Esophagus muscularis mucosa (tissue), 4 donors: ENCODE measurements around the gene GPR17. TPM values are rescaled to one million over a fixed set of nuclear protein-coding genes. Genes with fewer than 3 reads are reported as not detected.

ENCODE experiments used
- DNase-seq: peaks from one replicate; pipeline ENCODE4 v3.0.0-alpha.2; 2017; ENCODE audit errors: extremely low spot score
- H3K27ac ChIP-seq, 4 donors: fragments of 200-600 bp; sonication (generic); replicated peaks in 1 of 4; 1 replicate in 3 of 4; 2 replicates in 1 of 4; pipeline ENCODE4 v1.5.1; 2016 to 2019; ENCODE audit warnings: mild to moderate bottlenecking in 1 of 4
- H3K27me3 ChIP-seq, 4 donors: fragments of 200-600 bp; sonication (generic); one replicate each; pipeline versions ENCODE4 v1.5.1 to v1.6.0; 2016 to 2019
- H3K36me3 ChIP-seq, 4 donors: fragments of 200-600 bp; sonication (generic); one replicate each; pipeline ENCODE4 v1.5.1; 2016 to 2019
- H3K4me1 ChIP-seq, 4 donors: fragments of 200-600 bp; sonication (generic); one replicate each; pipeline ENCODE4 v1.5.1; 2016 to 2019
- H3K4me3 ChIP-seq, 4 donors: fragments of 200-600 bp; sonication (generic); 1 replicate in 2 of 4; 2 replicates in 2 of 4; pipeline ENCODE4 v1.5.1; 2016 to 2019; ENCODE audit warnings: mild to moderate bottlenecking in 4 of 4, moderate library complexity in 1 of 4
- H3K9me3 ChIP-seq, 4 donors: fragments of 200-600 bp; sonication (generic); 1 replicate in 3 of 4; 2 replicates in 1 of 4; pipeline ENCODE4 v1.5.1; 2016 to 2019
- EP300 ChIP-seq: sonication (generic); formaldehyde crosslinking; IDR thresholded peaks from one replicate; pipeline ENCODE4 v1.6.1; 2017; ENCODE audit warnings: antibody characterized with exemption
- POLR2A ChIP-seq: fragments of 450-650 bp; IDR thresholded peaks from one replicate; pipeline ENCODE4 v1.6.1; 2017; ENCODE audit warnings: antibody characterized with exemption, moderate library complexity, mild to moderate bottlenecking, low read depth
- POLR2AphosphoS5 ChIP-seq, 2 donors: sonication (generic); formaldehyde crosslinking; IDR thresholded peaks; one replicate each; pipeline ENCODE4 v1.6.1; 2017; ENCODE audit warnings: antibody characterized with exemption in 2 of 2
- WGBS: methylation state at CpG from one replicate; pipeline ENCODE4 v1.1.5; 2018; 5-methylcytosine and 5-hydroxymethylcytosine counted together
- intact Hi-C: fragments of 100-400 bp; cut with DNase I; formaldehyde crosslinking; loops from one replicate; pipeline ENCODE4 v1.15.1; 2023
- total RNA-seq, 4 donors: library from RNA; depleted of rRNA; stranded (reverse); fragments of >200 nt; gene quantifications; one replicate each; pipeline versions ENCODE4 v1.1.0 to v1.2.1, GENCODE V29; 2016
- TF ChIP-seq, protein P1 (sequence below), 3 experiments: fragments of 200-600 bp in 2 of 3; fragments of 450-650 bp in 1 of 3; sonication (generic) in 2 of 3; IDR thresholded peaks; one replicate each; pipeline ENCODE4 v1.5.1; 2017 to 2019; ENCODE audit warnings: antibody characterized with exemption in 3 of 3, mild to moderate bottlenecking in 2 of 3, moderate library complexity in 1 of 3

The GPR17 gene
- total RNA-seq, 4 donors from 2014 or later = 0.40 TPM; not detected in 3

DNA sequence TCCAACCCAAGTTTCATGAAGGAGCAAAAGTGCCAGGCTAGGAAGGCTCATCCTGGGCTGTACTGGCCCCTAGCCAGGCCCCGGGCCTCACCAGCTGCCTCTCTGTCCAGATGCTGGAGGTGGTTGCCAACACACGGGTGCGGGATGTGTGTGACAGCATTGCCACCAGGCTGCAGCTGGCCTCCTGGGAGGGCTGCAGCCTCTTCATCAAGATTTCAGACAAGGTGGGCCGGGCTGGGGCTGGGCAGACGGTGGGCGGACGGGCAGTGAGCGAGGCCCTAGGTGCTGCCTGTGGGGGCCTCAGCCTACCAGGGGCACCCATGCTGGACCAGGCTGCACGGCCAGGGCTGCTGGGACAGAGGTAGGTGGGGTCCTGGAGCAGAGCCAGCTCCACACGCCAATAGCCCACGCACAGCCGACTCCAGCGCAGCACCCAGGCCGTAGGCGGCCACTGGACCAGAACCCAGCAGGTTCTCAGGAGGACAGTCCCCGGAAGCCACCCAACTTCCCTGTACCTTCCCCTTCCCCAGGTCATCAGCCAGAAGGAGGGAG lies 11.8 kb upstream of the GPR17 start:
- no peaks in the 10 kb centered on the region for H3K9me3 ChIP-seq
- intact Hi-C loops = loop anchor here (10.0 kb wide), 1 partner anchor 109 kb away; the partner anchor contains the start of gene IWS1
- TF ChIP-seq EP300 = no peak
- peak; percentile 25 to 69 for TF ChIP-seq POLR2AphosphoS5 (IDR thresholded peaks at IDR 0.05)
- H3K27me3 ChIP-seq = no peaks in the 10 kb centered on the region
- H3K27ac ChIP-seq = peak overlapping the region; percentile 26 to 85 (median 64)
- H3K4me1 ChIP-seq = peaks cover 82 to 95% (median 91%) of the 10 kb centered on the region in 4 donors
- 0% methylated on average over 1 of the region's 16 CpGs for WGBS
- DNase-seq = no peak
- peaks cover 5 to 30% (median 10%) of the 10 kb centered on the region in 4 donors for H3K36me3 ChIP-seq
- H3K4me3 ChIP-seq = no peak overlapping the region

DNA sequence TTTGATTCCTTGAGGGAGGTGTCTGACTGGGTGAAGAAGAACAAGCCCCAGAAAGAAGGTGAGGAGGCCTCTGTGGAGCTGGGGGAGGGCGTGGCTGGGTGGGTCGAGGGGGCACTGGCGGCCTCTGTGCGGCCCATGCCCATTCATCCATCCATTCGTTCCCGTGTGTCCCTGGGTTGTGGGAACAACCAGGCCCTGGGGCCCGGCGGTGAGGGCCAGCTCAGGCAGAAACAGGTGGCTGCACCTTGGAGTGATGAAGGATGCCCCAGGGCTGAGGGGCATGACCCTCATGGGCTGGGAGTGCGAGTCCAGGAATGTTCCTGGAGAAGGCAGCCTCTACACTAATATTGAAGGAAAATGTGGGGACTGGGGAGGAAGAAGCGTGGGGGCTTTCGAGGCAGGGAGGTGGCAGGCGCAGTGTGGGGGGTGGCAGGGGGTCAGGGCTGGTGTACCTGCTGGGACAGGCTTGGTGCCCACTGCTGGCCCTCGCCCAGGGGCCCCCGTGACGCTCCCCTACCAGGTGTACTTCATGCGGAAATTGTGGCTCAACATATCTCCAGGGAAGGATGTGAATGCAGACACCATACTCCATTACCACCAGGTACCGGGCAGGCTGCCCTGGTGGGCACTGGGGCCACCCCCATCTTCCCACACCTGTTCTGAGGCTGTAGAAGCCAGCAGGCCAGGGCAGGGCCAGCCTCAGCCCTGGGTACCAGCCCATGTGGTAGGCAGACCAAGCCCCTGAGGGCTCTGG lies 11.2 kb upstream of the GPR17 start:
- no peak overlapping the region for H3K4me3 ChIP-seq
- no peak for DNase-seq
- H3K9me3 ChIP-seq = no peaks in the 10 kb centered on the region
- peaks cover 7 to 36% (median 17%) of the 10 kb centered on the region in 4 donors for H3K36me3 ChIP-seq
- WGBS = 86% methylated on average over 9 of the region's 17 CpGs
- H3K27ac ChIP-seq = peak overlapping the region; percentile 26 to 85 (median 64)
- H3K4me1 ChIP-seq = peaks cover 85 to 99% (median 97%) of the 10 kb centered on the region in 4 donors
- TF ChIP-seq POLR2AphosphoS5 (IDR thresholded peaks at IDR 0.05) (no peak), EP300 (no peak), POLR2A (no peak)
- TF ChIP-seq, protein P1, sequence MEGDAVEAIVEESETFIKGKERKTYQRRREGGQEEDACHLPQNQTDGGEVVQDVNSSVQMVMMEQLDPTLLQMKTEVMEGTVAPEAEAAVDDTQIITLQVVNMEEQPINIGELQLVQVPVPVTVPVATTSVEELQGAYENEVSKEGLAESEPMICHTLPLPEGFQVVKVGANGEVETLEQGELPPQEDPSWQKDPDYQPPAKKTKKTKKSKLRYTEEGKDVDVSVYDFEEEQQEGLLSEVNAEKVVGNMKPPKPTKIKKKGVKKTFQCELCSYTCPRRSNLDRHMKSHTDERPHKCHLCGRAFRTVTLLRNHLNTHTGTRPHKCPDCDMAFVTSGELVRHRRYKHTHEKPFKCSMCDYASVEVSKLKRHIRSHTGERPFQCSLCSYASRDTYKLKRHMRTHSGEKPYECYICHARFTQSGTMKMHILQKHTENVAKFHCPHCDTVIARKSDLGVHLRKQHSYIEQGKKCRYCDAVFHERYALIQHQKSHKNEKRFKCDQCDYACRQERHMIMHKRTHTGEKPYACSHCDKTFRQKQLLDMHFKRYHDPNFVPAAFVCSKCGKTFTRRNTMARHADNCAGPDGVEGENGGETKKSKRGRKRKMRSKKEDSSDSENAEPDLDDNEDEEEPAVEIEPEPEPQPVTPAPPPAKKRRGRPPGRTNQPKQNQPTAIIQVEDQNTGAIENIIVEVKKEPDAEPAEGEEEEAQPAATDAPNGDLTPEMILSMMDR (IDR thresholded peaks at IDR 0.05) = no peak
- intact Hi-C loops = loop anchor here (10.0 kb wide), 1 partner anchor 110 kb away; the partner anchor contains the start of gene IWS1
- H3K27me3 ChIP-seq = no peaks in the 10 kb centered on the region

DNA sequence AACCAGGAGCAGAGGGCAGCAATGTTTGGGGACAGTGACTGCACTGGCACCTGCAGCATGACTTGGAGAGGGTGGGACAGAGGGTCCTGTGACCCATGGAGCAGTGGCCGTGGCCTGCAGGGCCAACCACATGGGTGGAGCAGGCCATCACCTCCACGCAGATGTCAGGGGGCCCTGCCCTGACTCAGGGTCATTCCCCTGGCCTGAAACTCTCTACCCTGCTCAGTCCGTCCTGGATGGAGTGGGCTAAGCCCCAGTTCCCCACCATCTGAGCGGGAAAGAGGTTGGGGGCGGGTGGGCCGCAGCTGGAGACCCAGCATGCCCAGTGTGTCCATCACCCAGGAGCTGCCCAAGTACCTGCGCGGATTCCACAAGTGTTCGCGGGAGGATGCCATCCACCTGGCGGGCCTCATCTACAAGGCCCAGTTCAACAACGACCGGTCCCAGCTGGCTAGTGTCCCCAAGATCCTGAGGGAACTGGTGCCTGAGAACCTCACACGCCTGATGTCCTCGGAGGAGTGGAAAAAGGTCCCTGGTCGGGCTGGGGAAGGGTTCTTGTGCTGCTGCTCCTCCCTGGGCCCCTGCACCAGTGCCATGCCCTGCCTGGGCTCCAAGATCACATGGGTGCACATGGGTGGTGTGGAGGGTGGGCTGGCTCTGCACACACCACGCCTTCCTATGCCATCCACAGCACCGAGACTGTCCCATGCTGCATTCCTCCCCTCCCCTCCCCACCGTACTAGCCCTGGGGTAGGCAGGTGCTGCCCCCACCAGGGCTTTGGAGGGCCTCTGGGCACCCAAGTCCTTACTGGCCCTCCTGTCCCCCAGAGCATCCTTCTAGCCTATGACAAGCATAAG lies 10.3 kb upstream of the GPR17 start:
- Histone ChIP-seq H3K4me3 (no peak overlapping the region), H3K9me3 (no peaks in the 10 kb centered on the region), H3K27ac (peak overlapping the region; percentile 45 to 85 (median 74)), H3K36me3 (peaks cover 15 to 44% (median 25%) of the 10 kb centered on the region in 4 donors), H3K4me1 (peaks cover 91 to 100% (median 97%) of the 10 kb centered on the region in 4 donors), H3K27me3 (no peaks in the 10 kb centered on the region)
- intact Hi-C loops = loop anchor here (10.0 kb wide), 1 partner anchor 111 kb away; the partner anchor contains the start of gene IWS1
- TF ChIP-seq POLR2AphosphoS5 (IDR thresholded peaks at IDR 0.05) (peak in 1 of 2 donors; percentile 41), POLR2A (no peak)
- whole genome bisulfite sequencing = 93% methylated on average over 14 of the region's 19 CpGs
- no peak for DNase-seq

DNA sequence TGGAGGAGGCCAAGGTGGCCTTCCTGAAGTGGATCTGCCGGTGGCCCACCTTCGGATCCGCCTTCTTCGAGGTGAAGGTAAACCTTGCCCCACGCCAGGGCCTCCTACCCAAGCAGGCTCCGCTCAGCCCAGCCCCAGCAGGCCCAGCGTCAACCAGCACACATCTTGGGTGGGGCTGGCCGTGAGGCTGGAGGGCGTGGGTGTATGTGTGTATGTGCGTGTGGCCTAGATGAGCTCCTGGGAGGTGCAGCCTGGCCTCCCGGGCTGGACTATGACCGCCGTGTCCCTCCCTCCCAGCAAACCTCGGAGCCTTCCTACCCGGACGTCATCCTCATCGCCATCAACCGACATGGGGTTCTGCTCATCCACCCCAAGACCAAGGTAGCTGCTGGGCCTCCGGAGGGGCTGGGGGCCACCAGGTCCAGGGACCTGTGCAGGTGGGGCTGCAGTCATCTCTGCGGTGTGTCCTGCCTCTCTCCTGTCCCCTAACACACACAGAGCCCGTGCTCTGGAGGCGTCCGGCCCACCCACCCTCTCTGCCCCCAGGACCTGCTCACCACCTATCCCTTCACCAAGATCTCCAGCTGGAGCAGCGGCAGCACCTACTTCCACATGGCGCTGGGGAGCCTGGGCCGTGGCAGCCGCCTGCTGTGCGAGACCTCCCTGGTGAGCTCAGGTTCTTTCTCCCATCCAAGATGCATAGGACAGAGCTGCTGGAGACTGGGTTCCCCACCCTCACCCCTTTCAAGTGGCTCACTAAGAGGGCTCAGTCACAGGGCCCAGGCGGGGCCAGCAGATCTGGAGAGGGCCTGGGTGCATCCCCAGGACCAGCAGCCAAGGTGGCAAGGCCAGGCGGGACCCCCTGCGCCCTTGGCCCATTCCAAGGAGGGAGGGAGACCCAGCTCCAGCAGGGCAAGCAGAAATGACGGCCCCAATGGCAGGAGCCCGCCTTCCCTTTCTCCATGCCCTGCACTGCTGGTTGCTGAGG lies 9.4 kb upstream of the GPR17 start:
- Histone ChIP-seq H3K9me3 (no peaks in the 10 kb centered on the region), H3K36me3 (peaks cover 23 to 54% (median 34%) of the 10 kb centered on the region in 4 donors), H3K27me3 (no peaks in the 10 kb centered on the region), H3K4me3 (no peak overlapping the region), H3K27ac (peak overlapping the region; percentile 64 to 85 (median 82)), H3K4me1 (peaks cover 89 to 100% (median 97%) of the 10 kb centered on the region in 4 donors)
- TF ChIP-seq, protein P1 (IDR thresholded peaks at IDR 0.05) = no peak
- peak; percentile 16 to 71 for TF ChIP-seq POLR2AphosphoS5 (IDR thresholded peaks at IDR 0.05)
- DNase-seq = no peak
- WGBS = 89% methylated on average over 18 of the region's 33 CpGs
- intact Hi-C loops = loop anchor here (10.0 kb wide), 1 partner anchor 112 kb away; the partner anchor contains the start of gene IWS1

DNA sequence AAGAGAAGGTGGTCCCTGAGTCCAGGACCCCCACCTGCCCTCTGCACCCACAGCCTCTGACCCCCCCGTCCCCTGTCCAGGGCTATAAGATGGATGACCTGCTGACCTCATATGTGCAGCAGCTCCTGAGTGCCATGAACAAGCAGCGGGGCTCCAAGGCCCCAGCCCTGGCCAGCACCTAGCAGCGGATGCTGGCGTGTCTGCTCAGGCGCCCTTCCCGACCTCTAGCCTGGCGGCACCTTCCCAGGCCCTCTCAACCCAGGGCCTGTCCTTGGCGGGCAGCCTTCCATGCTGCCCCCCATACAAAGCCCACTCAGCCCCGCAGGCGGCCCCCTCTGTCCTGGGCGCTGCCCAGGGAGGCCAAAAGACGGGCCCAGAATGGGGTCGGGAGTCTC lies 8.7 kb upstream of the GPR17 start:
- DNase-seq = no peak
- 71% methylated on average over 11 of the region's 13 CpGs for WGBS
- Histone ChIP-seq H3K9me3 (no peaks in the 10 kb centered on the region), H3K4me3 (no peak overlapping the region), H3K4me1 (peaks cover 89 to 100% (median 97%) of the 10 kb centered on the region in 4 donors), H3K36me3 (peaks cover 23 to 61% (median 41%) of the 10 kb centered on the region in 4 donors), H3K27ac (peak overlapping the region; percentile 64 to 85 (median 82)), H3K27me3 (no peaks in the 10 kb centered on the region)
- intact Hi-C loops = loop anchor here (10.0 kb wide), 1 partner anchor 112 kb away; the partner anchor contains the start of gene IWS1
- TF ChIP-seq EP300 (no peak), POLR2A (no peak), POLR2AphosphoS5 (IDR thresholded peaks at IDR 0.05) (peak in 1 of 2 donors; percentile 3)
- TF ChIP-seq, protein P1 (IDR thresholded peaks at IDR 0.05) = no peak
